Choroid plexus epithelial cell (primary cell): Measurements from ENCODE around the gene CD7.

Experiments
- DNase-seq: peaks from one replicate; pipeline ENCODE4 v3.0.0-alpha.2; 2010; ENCODE audit warnings: low read depth
- H3K4me3 ChIP-seq: 2 replicates; pipeline ENCODE4 v1.5.1; 2011; ENCODE audit warnings: low read depth, mild to moderate bottlenecking, control low read depth, low read length, moderate library complexity
- CTCF ChIP-seq: conservative IDR thresholded peaks from 2 replicates; pipeline ENCODE4 v1.5.1; 2011; ENCODE audit warnings: low read depth, mild to moderate bottlenecking, control low read depth, inconsistent platforms, low read length, moderate library complexity

Gene CD7

GRCh38 chr17:82325286-82326180 lies 8.1 kb upstream of the CD7 start:
- H3K4me3 ChIP-seq, result no peak overlapping the region
- TF ChIP-seq CTCF, result no peak
- DNase-seq, result no peak

GRCh38 chr17:82324566-82325285 lies 7.3 kb upstream of the CD7 start:
- H3K4me3 ChIP-seq, result no peak overlapping the region
- DNase-seq, result no peak
- TF ChIP-seq CTCF, result no peak

- DNase-seq, result no peak
- no peak overlapping the region for H3K4me3 ChIP-seq
- no peak for TF ChIP-seq CTCF
Measured at GRCh38 chr17:82323514-82324234, 6.3 kb upstream of the CD7 start.

GRCh38 chr17:82322526-82323453 lies 5.4 kb upstream of the CD7 start:
- no peak overlapping the region for H3K4me3 ChIP-seq
- no peak for TF ChIP-seq CTCF
- no peak for DNase-seq

- no peak for TF ChIP-seq CTCF
- no peak overlapping the region for H3K4me3 ChIP-seq
- no peak for DNase-seq
Measured at GRCh38 chr17:82321947-82322466, 4.6 kb upstream of the CD7 start.
